Stimulated activated CD8-positive, alpha-beta memory T cell treated with anti-CD3 and anti-CD28 coated beads, Interleukin-4, amount 100 ng/mL, for 24 hours (primary cell): ENCODE measurements around the gene ZSCAN2.

ENCODE experiments used
- DNase-seq: peaks from one replicate; pipeline ENCODE4 v3.0.0-alpha.2; 2020; ENCODE audit warnings: low read depth

Gene ZSCAN2

DNA sequence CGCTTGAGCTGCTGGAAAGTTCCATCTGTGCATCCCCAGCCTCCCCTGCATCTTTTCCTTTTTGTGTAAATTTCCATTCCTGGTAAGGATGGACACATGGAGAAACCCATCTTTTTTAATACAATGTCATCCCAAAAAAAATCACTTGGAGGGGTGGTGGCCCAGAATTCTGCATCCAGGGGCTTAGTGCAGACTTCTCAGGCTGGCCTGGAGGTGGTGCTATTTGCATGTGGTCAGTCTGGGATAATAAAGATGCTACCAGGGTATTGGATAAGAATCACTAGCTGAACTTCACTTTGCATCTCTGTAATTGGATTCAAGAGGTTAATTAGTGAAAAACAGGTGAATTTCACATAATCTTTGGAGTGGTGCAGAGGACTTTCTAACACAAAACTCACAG lies 1.8 kb upstream of the ZSCAN2 start:
- DNase-seq = no peak

GRCh38 chr15:84599906-84600305 lies 903 bp upstream of the ZSCAN2 start:
- no peak for DNase-seq

GRCh38 chr15:84600331-84600686 lies 500 bp upstream of the ZSCAN2 start:
- peak; percentile 35 for DNase-seq

DNA sequence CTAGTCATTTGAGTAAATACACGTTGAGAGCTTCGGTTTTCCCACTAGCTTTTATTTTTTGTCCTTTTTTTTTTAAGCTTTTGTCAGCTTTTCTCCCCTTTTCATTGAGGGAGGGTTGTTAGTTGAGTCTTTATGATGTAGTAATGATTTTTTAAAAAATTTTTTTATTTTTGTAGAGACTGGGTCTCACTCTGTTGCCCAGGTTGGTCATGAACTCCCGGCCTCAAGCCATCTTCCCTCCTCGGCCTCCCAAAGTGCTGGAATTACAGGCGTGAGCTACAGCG lies 688 bp downstream of the ZSCAN2 start:
- DNase-seq = no peak

DNA sequence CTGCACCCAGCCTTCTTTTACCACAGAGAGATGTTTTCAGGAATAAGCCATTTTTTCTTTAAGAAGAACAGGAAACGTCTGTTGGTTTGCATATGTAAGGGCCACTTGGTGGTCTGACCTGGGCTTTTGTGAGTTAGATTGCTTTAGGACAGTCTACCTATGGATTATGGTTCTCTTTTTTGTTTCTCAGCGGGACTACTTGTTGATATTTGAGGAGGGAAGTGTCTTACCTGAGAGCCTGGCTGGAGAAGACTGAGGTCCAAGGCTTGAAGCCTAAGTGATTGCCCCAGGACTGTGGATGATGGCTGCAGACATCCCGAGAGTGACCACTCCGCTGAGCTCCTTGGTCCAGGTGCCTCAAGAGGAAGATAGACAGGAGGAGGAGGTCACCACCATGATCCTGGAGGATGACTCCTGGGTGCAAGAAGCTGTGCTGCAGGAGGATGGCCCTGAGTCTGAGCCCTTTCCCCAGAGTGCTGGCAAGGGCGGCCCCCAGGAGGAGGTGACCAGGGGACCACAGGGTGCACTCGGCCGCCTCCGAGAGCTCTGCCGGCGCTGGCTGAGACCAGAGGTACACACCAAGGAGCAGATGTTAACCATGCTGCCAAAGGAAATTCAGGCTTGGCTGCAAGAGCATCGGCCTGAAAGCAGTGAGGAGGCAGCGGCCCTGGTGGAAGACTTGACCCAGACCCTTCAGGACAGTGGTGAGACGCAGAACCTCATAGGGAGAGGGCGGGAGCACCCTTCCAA lies 3.0 kb downstream of the ZSCAN2 start:
- no peak for DNase-seq

DNA sequence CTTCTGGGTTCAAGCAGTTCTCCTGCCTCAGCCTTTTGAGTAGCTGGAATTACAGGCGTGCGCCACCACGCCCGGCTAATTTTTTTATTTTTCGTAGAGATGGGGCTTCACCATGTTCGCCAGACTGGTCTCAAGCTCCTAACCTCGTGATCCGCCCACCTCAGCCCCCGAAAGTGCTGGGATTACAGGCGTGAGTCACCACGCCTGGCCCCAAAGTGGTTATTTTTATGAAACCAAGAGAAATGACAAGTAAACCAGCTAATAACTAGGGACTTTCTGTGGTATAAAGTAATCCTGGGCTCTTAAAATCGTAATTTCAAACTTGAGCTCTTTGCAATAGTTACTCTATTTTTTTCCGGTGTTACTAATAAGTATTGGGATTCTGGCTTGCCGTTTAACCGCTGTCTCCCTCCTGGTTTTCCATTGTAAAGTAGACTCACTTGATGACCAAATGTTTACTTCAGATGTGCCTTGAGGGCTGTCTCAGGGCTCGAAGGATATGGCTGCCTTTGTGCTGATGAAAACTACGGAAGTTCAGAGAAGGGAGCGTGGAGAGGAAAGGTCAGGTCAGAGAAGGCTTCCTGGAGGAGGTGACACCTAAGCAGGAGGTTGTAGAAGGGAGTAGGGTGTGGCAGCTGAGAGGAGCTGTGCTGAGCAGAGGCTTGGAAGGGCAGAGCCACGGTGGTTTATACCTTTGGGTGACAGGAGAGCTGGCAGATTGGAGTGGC lies 4.2 kb downstream of the ZSCAN2 start:
- DNase-seq = peak; percentile 53

DNA sequence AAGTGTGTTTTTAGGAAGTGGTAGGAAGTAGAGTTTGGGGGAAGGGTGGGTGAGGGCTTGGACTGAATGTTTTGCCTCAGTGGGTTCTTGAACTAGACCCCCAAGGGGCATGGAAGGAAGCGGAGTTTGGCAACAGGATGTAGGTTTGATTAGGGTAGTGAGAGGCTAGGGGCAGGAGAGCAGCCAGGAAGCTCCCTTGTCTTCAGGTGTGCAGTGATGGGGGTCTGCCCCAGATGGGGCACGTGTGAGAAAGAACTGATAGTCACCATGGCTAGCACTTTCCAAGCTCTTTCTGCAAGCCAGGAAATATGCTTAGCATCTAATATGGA lies 4.7 kb downstream of the ZSCAN2 start:
- no peak for DNase-seq

DNA sequence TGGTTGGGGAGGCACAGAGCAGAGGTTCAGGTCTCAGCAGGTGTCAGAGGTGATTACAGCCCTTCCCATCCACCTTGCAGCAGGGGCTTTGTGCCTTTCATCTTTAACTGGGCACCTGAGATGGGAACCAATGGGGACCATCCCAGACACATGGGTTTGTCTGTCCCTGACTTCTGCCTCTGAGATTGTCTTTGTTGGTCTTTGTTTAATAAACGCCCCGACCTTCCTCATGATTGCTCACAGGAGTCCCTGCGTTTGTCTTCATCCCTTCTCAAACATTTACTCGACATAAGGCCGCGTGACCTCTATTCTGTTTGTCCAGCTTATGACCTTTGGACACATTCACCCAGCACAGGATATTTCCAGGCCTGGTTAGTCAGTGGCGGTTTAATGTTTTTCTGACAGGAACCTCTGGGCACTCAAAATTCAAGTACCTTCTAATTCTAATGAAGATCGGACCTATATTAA lies 5.9 kb downstream of the ZSCAN2 start:
- no peak for DNase-seq

GRCh38 chr15:84608707-84609284 lies 8.0 kb downstream of the ZSCAN2 start:
- DNase-seq = no peak

- DNase-seq = no peak
Observed at GRCh38 chr15:84609818-84610525, 9.2 kb downstream of the ZSCAN2 start.

DNA sequence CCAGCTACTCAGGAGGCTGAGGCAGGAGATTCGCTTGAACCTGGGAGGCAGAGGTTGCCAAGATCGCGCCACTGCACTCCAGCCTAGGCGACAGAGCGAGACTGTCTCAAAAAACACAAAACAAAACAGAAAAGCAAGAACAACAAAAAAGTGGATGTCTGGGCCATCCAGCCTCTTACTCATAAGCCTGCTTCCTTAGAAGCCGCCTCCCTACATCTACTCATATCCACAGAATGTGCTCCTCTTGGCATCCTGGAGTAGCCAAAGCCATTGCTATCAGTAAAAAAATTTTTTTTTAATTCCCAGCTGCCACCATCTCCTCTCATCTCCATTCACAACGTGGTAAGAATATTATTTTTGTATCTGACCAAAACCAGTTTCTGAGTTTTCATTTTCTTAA lies 10.8 kb downstream of the ZSCAN2 start:
- DNase-seq = no peak

- no peak for DNase-seq
Observed at GRCh38 chr15:84616235-84616634, 15.4 kb downstream of the ZSCAN2 start.

DNA sequence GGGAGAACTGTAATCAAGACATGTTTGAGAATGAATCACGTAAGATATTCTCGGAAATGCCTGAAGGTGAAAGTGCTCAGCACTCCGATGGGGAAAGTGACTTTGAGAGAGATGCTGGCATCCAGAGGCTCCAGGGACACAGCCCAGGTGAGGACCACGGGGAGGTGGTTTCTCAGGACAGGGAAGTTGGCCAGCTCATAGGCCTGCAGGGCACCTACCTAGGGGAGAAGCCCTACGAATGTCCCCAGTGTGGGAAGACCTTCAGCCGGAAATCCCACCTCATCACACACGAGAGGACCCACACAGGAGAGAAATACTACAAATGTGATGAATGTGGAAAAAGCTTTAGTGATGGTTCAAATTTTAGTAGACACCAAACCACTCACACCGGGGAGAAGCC lies 19.8 kb downstream of the ZSCAN2 start:
- no peak for DNase-seq

GRCh38 chr15:84621358-84621979 lies 20.7 kb downstream of the ZSCAN2 start:
- DNase-seq = no peak

GRCh38 chr15:84624359-84624758 lies 23.6 kb downstream of the ZSCAN2 start:
- no peak for DNase-seq

- DNase-seq = no peak
Observed at GRCh38 chr15:84625123-84625522, 24.3 kb downstream of the ZSCAN2 start.

- DNase-seq = no peak
Observed at GRCh38 chr15:84629033-84629432, 28.2 kb downstream of the ZSCAN2 start.

DNA sequence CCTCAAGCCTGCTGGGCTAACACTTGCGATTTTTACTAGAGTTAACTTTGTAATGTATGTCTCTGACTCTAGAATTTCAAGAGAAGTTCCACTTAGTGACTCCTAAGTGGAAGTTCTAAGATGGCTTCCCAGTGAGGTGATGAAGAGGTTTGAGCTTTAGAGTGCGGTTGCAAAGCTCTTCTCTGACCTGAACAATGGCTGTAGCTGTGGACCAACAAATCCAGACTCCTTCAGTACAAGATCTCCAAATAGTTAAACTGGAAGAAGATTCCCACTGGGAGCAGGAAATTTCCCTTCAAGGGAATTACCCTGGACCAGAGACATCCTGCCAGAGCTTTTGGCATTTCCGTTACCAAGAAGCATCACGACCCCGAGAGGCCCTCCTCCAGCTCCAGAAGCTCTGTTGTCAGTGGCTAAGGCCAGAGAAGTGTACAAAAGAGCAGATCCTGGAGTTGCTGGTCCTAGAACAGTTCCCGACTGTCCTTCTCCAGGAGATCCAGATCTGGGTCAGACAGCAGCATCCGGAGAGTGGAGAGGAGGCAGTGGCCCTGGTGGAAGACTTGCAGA lies 31.0 kb downstream of the ZSCAN2 start:
- no peak for DNase-seq

DNA sequence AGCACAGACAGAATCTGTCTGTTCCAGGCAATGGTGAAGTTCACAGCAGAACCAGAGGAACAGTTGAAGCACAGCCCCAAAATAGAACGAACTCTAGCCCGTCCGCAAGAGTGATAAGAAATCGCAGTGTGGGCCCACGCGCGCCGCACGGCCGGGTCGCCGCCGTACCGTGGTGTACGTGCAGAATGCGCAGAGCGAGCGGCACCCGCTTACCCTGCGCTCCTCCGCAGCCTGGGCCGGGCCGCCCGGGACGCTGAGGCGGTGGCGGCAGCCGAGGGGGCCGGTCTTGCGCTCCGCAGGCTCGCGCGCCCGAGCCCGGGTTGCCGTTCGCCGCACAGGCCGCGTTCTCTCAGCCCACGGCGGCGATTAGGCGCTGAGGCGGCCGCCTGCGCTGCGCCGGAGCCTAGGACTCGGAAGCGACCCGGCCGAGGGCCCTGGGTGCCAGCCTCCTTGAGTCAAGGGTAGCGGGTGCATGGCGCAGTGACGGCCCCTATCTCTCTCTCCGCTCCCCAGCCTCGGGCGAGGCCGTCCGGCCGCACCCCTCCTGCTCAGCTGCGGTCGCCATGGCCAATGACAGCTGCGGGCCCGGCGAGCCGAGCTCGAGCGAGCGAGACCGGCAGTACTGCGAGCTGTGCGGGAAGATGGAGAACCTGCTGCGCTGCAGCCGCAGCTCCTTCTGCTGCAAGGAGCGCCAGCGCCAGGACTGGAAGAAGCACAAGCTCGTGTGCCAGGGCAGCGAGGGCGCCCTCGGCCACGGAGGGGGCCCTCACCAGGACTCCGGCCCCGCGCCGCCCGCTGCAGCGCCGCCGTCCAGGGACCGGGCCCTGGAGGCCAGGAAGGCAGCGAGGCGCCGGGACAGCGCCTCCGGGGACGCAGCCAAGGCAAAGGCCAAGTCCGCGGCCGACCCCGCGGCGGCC lies 32.8 kb downstream of the ZSCAN2 start:
- DNase-seq = peak; percentile 55

- no peak for DNase-seq
Observed at GRCh38 chr15:84634228-84634837, 33.5 kb downstream of the ZSCAN2 start.

DNA sequence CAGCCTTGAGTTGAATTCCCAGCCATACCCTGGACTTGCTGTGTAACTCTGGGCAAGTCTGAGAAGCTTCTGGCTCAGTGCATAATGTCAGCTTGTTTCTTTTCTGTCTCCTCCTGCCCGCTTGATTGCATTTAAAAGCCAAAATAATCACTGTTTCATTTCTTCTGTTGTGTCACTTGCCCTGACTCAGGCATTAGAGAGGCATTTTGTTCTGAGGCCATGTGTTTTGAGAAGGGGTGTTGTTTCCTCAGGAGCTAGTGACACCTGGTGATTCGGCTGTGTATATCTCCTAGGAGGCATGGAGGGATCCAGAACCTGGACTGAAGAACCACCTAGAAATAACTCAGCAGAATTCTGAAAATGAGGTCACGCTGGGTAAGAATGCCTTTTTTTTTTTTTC lies 37.3 kb downstream of the ZSCAN2 start:
- no peak for DNase-seq
